ENCODE data around the gene SLC39A11. TPM values are rescaled to one million over a fixed set of nuclear protein-coding genes. Genes with fewer than 3 reads are reported as not detected.
"Not testable (repeated sequence)": the region's sequence is repeated elsewhere in the genome, so short reads cannot be mapped to it uniquely, and the experiment has no call there.

The SLC39A11 gene
- total RNA-seq, 1 experiment from 2014 or later = 15.8 TPM

DNA sequence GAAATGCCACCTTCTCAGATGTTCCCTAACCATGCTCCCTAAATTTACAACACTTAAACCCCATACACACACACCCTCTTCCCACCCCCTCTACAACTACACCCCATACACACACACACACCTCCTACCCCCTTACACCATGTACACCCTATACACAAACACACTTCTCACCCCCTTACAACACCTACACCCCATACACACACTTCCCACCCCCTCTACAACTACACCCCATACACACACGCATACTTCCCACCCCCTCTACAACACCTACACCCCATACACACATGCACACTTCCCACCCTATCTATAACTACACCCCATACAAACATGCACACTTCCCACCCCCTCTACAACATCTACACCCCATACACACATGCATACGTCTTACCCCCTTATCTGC lies 172.0 kb downstream of the SLC39A11 start:
- H3K36me3 ChIP-seq = no peaks in the 10 kb centered on the region
- H3K4me3 ChIP-seq = no peak overlapping the region
- no peak overlapping the region for H3K27ac ChIP-seq
- peaks cover 5% of the 10 kb centered on the region; the same call in 1 of the 2 replicates for H3K9me3 ChIP-seq (replicated peaks)
- DNase-seq (ENCODE audit: low read depth in 1 of 2, low spot score in 2 of 2) = no peak
- H3K27me3 ChIP-seq (replicated peaks) = no peaks in the 10 kb centered on the region
- no peaks in the 10 kb centered on the region for H3K4me1 ChIP-seq (replicated peaks)

DNA sequence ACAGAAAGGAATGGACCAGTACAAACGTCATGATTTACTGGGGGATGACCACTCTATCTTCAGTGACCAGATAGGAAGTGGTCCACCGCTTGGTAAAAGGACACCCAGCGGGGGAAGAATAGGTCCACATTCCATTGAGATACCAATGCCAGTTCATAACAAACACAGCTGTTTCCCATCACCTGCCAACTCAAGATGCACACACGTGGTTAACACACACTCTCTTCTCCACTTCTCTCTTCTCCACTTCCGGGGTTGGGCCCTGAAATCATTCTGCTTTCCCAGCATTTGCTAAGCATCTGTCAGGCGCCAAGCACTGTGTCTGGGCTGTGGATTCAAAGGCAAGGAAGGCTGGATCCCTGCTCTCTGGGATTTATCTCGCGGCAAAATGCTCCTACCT lies 175.5 kb downstream of the SLC39A11 start:
- Histone ChIP-seq H3K9me3 (replicated peaks) (peaks cover 2% of the 10 kb centered on the region; the same call in 1 of the 2 replicates), H3K36me3 (no peaks in the 10 kb centered on the region), H3K27ac (no peak overlapping the region), H3K4me1 (replicated peaks) (no peaks in the 10 kb centered on the region), H3K4me3 (no peak overlapping the region), H3K27me3 (replicated peaks) (no peaks in the 10 kb centered on the region)
- DNase-seq (ENCODE audit: low read depth in 1 of 2, low spot score in 2 of 2) = no peak

DNA sequence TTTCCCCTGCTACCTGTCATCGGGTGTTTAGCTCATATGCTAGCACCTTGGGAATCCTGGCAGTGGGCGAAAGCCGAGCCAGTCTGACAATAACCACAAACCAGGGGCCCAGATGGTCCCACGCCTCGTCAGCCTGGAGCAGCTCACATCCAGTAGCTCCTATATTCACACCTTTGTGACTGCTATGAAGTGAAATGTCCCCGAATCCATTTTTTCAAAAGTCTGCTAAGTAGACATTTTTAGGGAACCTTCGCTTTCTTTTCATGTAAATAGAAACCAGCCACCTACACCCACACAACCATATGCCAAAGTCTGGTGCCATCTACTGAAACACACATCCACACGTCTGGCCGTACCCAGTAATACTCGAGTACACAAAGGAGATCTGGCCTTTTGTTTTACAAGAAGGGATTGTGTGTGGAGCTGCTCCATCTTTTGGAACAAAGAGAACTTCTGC lies 176.8 kb downstream of the SLC39A11 start:
- H3K9me3 ChIP-seq (replicated peaks) = no peaks in the 10 kb centered on the region; the same call in 1 of the 2 replicates
- no peaks in the 10 kb centered on the region for H3K36me3 ChIP-seq
- H3K4me1 ChIP-seq (replicated peaks) = no peaks in the 10 kb centered on the region
- H3K27ac ChIP-seq = no peak overlapping the region
- no peaks in the 10 kb centered on the region for H3K27me3 ChIP-seq (replicated peaks)
- H3K4me3 ChIP-seq = no peak overlapping the region
- no peak for DNase-seq (ENCODE audit: low read depth in 1 of 2, low spot score in 2 of 2)

DNA sequence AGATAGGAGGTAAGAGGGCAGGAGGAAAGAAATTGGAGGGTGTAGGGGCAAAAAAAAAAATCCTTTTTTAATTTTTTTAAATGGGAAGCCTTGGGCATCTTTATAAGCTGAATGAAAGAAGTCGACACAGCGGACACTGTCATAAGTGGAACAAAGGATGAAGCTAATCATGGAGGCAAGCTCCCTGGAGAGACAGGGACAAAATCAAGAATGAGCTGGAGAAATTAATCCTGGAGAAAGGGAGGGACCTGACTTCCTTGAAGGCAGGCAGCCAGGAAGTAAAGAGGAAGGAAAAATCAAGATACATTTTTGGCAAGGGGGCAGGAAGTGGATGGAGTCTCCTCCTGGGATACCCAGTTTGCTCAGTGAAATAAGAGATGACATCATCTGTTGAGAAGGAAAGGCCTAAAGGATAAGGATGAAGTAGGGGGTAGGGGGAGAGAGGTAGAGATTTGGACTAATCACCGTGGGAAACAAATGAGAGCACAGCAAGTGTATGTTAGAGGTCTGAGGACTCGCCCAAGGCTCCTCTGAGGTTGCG lies 179.3 kb downstream of the SLC39A11 start:
- no peaks in the 10 kb centered on the region for H3K36me3 ChIP-seq
- H3K4me1 ChIP-seq (replicated peaks) = no peaks in the 10 kb centered on the region
- H3K27ac ChIP-seq = no peak overlapping the region
- DNase-seq (ENCODE audit: low read depth in 1 of 2, low spot score in 2 of 2) = no peak
- no peaks in the 10 kb centered on the region for H3K27me3 ChIP-seq (replicated peaks)
- no peaks in the 10 kb centered on the region for H3K9me3 ChIP-seq (replicated peaks)
- H3K4me3 ChIP-seq = no peak overlapping the region

DNA sequence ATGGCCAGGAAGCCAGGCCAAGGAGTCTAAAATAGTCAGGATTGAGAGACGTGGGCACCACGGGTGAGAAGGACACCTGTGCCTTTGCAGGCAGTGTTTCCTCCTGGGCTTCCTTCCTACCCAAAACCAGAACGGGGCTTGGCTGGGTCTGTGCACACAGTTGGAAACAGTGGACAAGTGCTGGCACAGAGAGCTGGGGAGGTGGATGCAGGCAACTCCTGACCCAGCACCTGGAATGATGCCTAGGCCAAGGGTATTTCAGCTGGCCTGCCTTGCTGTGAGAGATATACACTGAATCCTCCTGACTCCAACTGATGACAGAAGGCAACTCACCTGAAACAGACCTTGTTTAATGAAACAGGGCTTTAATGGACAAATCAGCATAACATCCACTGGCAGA lies 186.2 kb downstream of the SLC39A11 start:
- H3K4me1 ChIP-seq (replicated peaks) = peaks cover 12% of the 10 kb centered on the region
- no peak for DNase-seq (ENCODE audit: low read depth in 1 of 2, low spot score in 2 of 2)
- no peak overlapping the region for H3K27ac ChIP-seq
- no peaks in the 10 kb centered on the region for H3K27me3 ChIP-seq (replicated peaks)
- H3K9me3 ChIP-seq (replicated peaks) = no peaks in the 10 kb centered on the region; the same call in 1 of the 2 replicates
- no peak overlapping the region for H3K4me3 ChIP-seq
- H3K36me3 ChIP-seq = no peaks in the 10 kb centered on the region

DNA sequence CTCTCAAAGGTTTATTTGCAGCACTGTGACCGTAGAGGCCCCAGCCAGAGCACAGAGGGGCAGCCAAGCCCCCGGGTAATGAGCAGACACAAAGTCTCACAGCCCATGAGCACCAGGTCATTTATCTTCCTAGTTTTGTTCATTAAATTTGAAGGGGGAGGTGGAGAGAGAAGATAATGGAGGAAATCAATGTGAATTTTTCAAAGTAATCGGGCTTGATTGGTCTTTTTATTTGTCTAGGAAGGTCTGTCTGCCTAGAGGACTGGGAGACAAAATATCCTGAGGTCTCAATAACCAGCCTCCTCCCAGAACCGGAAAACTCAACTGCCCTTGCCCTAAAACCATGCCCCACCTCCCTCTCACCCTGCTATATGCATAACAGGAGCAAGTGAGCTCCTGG lies 189.0 kb downstream of the SLC39A11 start:
- no peaks in the 10 kb centered on the region; the same call in 1 of the 2 replicates for H3K9me3 ChIP-seq (replicated peaks)
- no peaks in the 10 kb centered on the region for H3K27me3 ChIP-seq (replicated peaks)
- DNase-seq (ENCODE audit: low read depth in 1 of 2, low spot score in 2 of 2) = no peak
- no peaks in the 10 kb centered on the region for H3K36me3 ChIP-seq
- no peak overlapping the region for H3K27ac ChIP-seq
- no peak overlapping the region for H3K4me3 ChIP-seq
- H3K4me1 ChIP-seq (replicated peaks) = peaks cover 12% of the 10 kb centered on the region

DNA sequence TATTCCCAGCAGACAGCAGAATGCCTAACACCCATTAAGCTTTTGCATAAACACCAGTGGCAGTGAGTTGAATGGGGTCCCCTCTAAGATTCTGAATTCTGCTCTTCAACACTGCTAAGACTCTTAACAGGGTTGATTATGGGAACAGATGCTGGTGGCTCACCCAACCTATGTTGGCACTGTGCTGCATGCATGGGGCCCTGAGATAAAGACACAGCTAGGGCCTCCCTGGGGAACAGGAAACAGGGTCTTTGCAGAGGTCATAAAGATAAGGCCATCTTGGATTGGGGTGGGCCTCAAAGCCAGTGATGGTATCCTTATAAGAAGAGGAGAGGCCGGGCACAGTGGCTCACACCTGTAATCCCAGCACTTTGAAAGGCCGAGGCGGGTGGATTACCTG lies 190.8 kb downstream of the SLC39A11 start:
- Histone ChIP-seq H3K4me1 (replicated peaks) (peaks cover 2% of the 10 kb centered on the region; the same call in 1 of the 2 replicates), H3K4me3 (no peak overlapping the region), H3K36me3 (no peaks in the 10 kb centered on the region), H3K27me3 (replicated peaks) (no peaks in the 10 kb centered on the region), H3K9me3 (replicated peaks) (no peaks in the 10 kb centered on the region), H3K27ac (no peak overlapping the region)
- no peak for DNase-seq (ENCODE audit: low read depth in 1 of 2, low spot score in 2 of 2)

DNA sequence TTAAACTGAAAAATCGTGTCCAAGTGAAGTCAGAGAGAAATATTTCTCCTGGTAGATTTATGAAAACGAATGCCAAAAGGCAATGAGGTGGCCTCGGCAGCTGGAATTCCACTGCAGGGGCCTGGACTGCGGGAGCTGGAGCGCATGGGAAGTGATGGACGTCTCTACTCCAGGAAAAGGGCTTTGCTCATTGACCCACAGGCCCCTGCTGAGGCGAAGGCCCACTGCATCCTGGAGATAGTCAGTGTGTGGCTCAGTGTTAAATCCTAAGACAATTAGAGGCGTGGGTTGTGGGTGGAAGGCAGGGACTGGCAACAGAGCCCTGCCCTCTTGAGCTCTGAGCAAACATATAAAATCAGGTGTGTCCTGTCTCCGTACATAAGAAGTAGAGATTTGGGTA lies 191.4 kb downstream of the SLC39A11 start:
- H3K4me3 ChIP-seq = no peak overlapping the region
- no peaks in the 10 kb centered on the region for H3K36me3 ChIP-seq
- DNase-seq (ENCODE audit: low read depth in 1 of 2, low spot score in 2 of 2) = no peak
- H3K9me3 ChIP-seq (replicated peaks) = no peaks in the 10 kb centered on the region
- no peaks in the 10 kb centered on the region for H3K27me3 ChIP-seq (replicated peaks)
- no peak overlapping the region for H3K27ac ChIP-seq
- no peaks in the 10 kb centered on the region for H3K4me1 ChIP-seq (replicated peaks)

DNA sequence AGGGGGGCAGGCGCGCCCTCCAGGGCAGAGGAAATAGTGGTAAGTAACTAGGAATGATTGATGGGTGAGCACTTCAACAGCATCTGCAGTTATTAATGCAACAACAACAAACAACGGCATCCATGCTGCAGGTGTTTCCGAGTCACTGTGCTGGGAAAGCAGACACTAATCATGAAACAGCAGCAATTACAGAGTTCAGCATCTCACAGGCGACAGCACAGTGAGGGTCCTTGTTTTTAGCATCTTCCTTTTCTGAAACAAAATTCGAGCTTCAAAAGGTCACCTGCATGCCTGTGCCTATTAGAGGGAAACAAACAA lies 191.9 kb downstream of the SLC39A11 start:
- H3K9me3 ChIP-seq (replicated peaks) = no peaks in the 10 kb centered on the region
- H3K36me3 ChIP-seq = no peaks in the 10 kb centered on the region
- no peak overlapping the region for H3K4me3 ChIP-seq
- no peak for DNase-seq (ENCODE audit: low read depth in 1 of 2, low spot score in 2 of 2)
- no peaks in the 10 kb centered on the region for H3K4me1 ChIP-seq (replicated peaks)
- H3K27me3 ChIP-seq (replicated peaks) = no peaks in the 10 kb centered on the region
- no peak overlapping the region for H3K27ac ChIP-seq

DNA sequence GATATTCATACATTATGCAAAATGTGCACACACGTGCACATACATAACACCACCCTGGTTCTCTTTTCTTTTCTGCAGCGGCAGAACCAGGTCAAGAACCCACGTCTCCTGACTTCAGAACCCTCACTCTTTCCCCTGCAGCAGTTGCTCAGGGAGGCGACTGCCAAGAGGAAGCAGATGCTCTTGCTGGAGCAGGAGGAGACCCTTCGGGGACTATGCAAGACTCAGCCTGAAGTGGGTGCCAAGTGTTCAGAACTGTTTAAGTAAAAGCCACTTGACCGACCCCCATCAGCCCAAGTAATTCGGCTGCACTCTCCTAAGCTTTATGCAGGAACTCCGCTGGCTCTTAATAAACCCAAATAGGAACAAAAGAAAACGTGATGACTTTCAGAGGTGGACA lies 193.8 kb downstream of the SLC39A11 start:
- Histone ChIP-seq H3K4me3 (no peak overlapping the region), H3K27me3 (replicated peaks) (no peaks in the 10 kb centered on the region), H3K4me1 (replicated peaks) (peaks cover 3% of the 10 kb centered on the region), H3K9me3 (replicated peaks) (no peaks in the 10 kb centered on the region), H3K36me3 (no peaks in the 10 kb centered on the region), H3K27ac (no peak overlapping the region)
- no peak for DNase-seq (ENCODE audit: low read depth in 1 of 2, low spot score in 2 of 2)

DNA sequence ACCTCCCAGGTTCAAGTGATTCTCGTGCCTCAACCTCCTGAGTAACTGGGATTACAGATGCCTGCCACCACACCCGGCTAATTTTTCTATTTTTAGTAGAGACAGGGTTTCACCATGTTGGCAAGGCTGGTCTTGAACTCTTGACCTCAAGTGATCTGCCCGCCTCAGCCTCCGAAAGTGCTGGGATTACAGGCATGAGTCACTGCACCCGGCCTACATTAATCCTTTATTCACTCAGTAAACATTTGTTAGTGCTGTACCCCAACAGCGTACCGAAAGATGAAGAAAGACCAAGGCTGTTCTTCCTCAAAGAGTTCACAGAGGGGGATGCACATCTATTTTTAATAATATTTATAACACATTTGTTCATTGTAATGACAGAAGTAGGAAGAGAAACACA lies 196.2 kb downstream of the SLC39A11 start:
- H3K27me3 ChIP-seq (replicated peaks); H3K27ac ChIP-seq; DNase-seq (ENCODE audit: low read depth in 1 of 2, low spot score in 2 of 2); H3K36me3 ChIP-seq; H3K9me3 ChIP-seq (replicated peaks); H3K4me3 ChIP-seq: not testable (repeated sequence)
- H3K4me1 ChIP-seq (replicated peaks) = peaks cover 14% of the 10 kb centered on the region

DNA sequence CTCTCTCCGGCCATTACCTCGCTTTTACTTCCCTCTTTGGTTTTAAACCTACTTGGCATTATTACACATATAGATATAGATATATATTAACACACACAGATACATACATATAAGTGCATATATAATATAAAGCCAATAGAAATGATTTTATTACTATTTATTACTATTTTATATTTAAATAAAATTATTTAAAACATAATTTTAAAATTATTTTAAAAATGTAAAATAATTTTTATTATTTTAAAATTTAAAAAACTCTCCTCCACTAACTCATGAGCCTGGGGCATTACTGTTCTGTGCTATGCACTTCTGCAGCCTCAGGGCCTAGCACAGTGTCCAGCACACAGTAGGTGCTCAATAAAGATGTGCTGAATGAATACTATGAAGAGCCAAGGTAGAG lies 200.9 kb downstream of the SLC39A11 start:
- H3K4me3 ChIP-seq = no peak overlapping the region
- H3K9me3 ChIP-seq (replicated peaks) = no peaks in the 10 kb centered on the region; the same call in 1 of the 2 replicates
- DNase-seq (ENCODE audit: low read depth in 1 of 2, low spot score in 2 of 2) = no peak
- H3K36me3 ChIP-seq = no peaks in the 10 kb centered on the region
- H3K27ac ChIP-seq = no peak overlapping the region
- H3K4me1 ChIP-seq (replicated peaks) = peaks cover 19% of the 10 kb centered on the region
- H3K27me3 ChIP-seq (replicated peaks) = no peaks in the 10 kb centered on the region

DNA sequence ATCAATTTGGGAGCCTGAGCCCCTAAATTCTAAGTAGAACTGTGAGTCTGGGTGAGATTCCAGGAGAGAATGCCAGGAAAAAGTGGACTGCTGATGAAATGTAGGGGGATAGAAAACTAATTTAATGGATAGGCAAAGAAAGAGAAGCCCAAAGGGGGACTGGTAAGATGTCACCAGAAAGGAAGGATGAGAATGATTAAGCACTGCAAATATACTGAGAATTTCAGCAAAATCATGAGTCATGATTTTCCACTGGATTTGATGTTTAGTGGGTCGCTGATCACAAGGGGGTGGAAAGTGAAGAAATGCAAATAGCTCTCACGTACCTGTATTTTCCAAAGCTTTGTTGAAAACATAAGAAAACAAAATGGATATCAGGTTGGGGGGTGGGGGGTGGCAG lies 201.8 kb downstream of the SLC39A11 start:
- Histone ChIP-seq H3K4me3 (no peak overlapping the region), H3K4me1 (replicated peaks) (peaks cover 19% of the 10 kb centered on the region), H3K27ac (no peak overlapping the region), H3K9me3 (replicated peaks) (no peaks in the 10 kb centered on the region; the same call in 1 of the 2 replicates), H3K36me3 (no peaks in the 10 kb centered on the region), H3K27me3 (replicated peaks) (no peaks in the 10 kb centered on the region)
- no peak for DNase-seq (ENCODE audit: low read depth in 1 of 2, low spot score in 2 of 2)

DNA sequence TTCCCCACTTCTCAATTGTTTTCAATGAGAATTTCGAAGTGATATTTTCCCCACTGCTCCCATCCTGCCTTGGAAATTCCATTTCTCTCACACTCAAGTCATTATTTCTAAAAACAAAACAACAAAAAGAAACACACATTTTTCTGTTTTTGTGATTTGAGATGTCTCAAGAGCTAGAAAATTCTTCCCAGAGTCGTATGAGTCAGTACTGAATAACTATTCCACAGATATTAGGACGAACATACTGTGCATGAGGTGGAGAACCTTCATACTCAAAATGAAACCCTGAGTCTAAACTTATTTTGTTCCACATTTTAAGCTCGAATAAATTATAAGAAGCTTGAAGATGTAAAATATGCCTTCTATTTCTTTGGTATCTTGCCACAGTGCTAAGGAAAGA lies 204.6 kb downstream of the SLC39A11 start:
- no peak for DNase-seq (ENCODE audit: low read depth in 1 of 2, low spot score in 2 of 2)
- Histone ChIP-seq H3K9me3 (replicated peaks) (no peaks in the 10 kb centered on the region), H3K27ac (no peak overlapping the region), H3K36me3 (no peaks in the 10 kb centered on the region), H3K4me1 (replicated peaks) (peaks cover 9% of the 10 kb centered on the region), H3K27me3 (replicated peaks) (no peaks in the 10 kb centered on the region), H3K4me3 (no peak overlapping the region)

DNA sequence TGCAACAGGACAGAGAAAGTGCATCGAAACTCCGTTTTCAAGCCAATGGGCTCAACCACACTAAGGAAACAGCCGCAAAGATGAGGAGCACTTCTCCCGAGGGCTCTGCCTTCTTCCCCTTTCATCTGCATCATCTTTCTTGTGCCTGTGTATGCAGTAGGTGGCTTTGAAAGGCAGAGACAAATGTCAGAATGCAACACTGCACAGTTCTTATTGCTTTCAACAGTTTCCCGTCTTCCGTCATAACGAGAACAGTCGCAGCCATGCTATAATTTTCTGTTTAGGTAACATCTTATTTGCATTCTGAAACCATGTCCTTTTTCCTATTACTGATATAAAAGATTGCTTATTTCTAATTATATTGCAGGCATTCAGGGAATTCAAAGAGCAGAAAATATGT lies 205.2 kb downstream of the SLC39A11 start:
- Histone ChIP-seq H3K4me1 (replicated peaks) (0 out of 2 replicates have a peak, but pooled peaks cover 6% of the 10 kb centered on the region), H3K9me3 (replicated peaks) (no peaks in the 10 kb centered on the region), H3K36me3 (no peaks in the 10 kb centered on the region), H3K27ac (no peak overlapping the region), H3K27me3 (replicated peaks) (no peaks in the 10 kb centered on the region), H3K4me3 (no peak overlapping the region)
- DNase-seq (ENCODE audit: low read depth in 1 of 2, low spot score in 2 of 2) = no peak
